A673 (cell line): Measurements from ENCODE around the gene POMP.

ENCODE experiments used
- EZH2 ChIP-seq: fragments of 200-600 bp; sonication (generic); IDR thresholded peaks from 2 replicates; pipeline ENCODE4 v1.6.1; 2017; ENCODE audit warnings: borderline replicate concordance, low read depth, mild to moderate bottlenecking, mixed read lengths, antibody characterized with exemption, low read length; ENCODE audit not compliant: poor library complexity, severe bottlenecking
- TF ChIP-seq, protein P1 (sequence below): fragments of 300-800, 200-600 bp; sonication (generic); conservative IDR thresholded peaks from 2 replicates; pipeline ENCODE4 v1.5.1; 2017; ENCODE audit warnings: low read depth, mild to moderate bottlenecking, antibody characterized with exemption, low read length, moderate library complexity, mixed read lengths

- TF ChIP-seq, protein P1, sequence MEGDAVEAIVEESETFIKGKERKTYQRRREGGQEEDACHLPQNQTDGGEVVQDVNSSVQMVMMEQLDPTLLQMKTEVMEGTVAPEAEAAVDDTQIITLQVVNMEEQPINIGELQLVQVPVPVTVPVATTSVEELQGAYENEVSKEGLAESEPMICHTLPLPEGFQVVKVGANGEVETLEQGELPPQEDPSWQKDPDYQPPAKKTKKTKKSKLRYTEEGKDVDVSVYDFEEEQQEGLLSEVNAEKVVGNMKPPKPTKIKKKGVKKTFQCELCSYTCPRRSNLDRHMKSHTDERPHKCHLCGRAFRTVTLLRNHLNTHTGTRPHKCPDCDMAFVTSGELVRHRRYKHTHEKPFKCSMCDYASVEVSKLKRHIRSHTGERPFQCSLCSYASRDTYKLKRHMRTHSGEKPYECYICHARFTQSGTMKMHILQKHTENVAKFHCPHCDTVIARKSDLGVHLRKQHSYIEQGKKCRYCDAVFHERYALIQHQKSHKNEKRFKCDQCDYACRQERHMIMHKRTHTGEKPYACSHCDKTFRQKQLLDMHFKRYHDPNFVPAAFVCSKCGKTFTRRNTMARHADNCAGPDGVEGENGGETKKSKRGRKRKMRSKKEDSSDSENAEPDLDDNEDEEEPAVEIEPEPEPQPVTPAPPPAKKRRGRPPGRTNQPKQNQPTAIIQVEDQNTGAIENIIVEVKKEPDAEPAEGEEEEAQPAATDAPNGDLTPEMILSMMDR, result no peak
- no peak for TF ChIP-seq EZH2
Measured at GRCh38 chr13:28636069-28636468, 22.9 kb upstream of the POMP start.
